Stimulated activated CD4-positive, alpha-beta T cell treated with anti-CD3 and anti-CD28 coated beads, Interleukin-1b, Interleukin-23, amount 100 ng/mL, for 4 hours (primary cell): ENCODE measurements around the gene ZC3H12D.

Experiments used
- DNase-seq, 2 donors: peaks; one replicate each; pipeline ENCODE4 v3.0.0-alpha.2; 2020; ENCODE audit warnings: low read depth in 2 of 2

Gene ZC3H12D

DNA sequence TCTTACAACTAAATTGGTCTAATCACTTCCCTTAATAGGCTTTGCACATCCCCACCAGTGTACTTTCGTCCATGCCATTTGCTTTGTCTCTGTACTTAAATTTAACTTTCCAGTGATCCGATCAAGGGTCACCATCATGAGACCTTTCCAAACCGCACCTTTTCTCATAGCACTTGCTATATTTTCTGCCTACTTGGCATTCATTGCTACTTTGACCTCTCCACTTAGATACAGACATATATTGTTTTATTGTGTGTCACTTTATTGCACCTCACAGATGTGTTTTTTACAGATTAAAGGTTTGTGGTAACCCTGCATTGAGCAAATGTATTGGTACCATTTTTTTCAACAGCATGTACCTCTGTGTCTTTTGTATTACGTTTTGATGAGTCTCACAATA lies 70.0 kb downstream of the ZC3H12D start:
- DNase-seq = no peak

DNA sequence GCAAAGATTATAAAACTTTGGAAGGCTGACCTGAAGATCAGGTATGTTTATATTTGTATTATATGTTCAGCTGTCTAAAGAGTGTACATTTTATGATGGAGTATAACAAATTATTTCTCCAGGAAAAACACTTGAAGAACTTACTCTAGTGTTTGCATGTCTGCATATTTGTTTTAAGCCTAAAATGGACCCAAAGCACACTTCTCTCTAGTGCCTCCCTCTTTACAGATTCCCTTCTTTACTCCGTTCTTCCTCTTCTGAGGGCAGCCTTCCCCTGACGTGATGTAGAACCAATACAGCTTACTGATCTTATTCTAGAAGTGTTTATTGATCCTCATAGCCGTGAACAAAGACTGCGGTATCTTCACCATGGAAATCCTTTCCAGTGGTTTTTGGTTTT lies 70.8 kb downstream of the ZC3H12D start:
- DNase-seq = no peak

DNA sequence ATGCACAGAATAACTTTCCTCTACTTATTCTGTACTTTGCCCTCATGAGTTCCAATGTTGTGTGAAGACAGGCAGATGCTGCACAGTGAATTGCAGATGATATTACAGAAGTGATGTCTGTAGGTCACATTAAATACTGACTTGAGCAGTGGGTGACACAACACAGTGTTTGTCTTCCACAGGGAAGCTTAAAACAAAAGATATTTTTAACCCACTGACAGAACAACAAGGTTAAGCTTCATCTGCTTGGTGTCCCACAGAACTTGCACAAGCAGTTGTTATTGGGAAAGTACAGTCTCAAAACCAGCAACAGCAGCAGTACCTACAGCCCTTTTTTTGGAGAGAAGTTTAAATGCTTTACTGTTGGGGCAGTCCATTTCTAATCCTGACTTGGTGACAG lies 74.3 kb downstream of the ZC3H12D start:
- no peak for DNase-seq

- DNase-seq = no peak
Observed at GRCh38 chr6:149409617-149410016, 75.2 kb downstream of the ZC3H12D start.

GRCh38 chr6:149405823-149406765 lies 78.7 kb downstream of the ZC3H12D start:
- no peak for DNase-seq

DNA sequence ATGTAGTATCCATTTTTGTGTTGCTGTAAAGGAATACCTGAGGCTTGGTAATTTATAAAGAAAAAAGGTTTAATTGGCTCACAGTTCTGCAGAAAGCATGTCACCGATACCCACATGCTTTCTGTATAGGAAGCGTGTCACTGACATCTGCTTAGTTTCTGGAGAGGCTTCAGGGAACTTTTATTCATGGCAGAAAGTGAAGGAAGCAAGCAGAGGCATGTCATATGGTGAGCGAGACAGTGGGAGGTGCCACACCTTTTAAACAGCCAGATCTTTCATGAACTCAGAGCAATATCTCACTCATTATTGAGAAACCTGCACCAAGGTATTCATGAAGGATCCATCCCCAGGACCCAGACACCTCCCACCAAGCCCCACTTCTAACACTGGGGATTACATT lies 81.3 kb downstream of the ZC3H12D start:
- no peak for DNase-seq

GRCh38 chr6:149400050-149400449 lies 84.8 kb downstream of the ZC3H12D start, which contains the start of gene SUMO4:
Gene SUMO4, plus strand, starts transcription at chr6:149400262. Its CDS starts 130 bp downstream, at chr6:149400392.
- no peak for DNase-seq

GRCh38 chr6:149397384-149397783 lies 87.4 kb downstream of the ZC3H12D start:
- DNase-seq = no peak
